ENCODE measurements around the gene THAP3. TPM values are rescaled to one million over a fixed set of nuclear protein-coding genes. Genes with fewer than 3 reads are reported as not detected.

Gene THAP3
- total and polyA plus RNA-seq, 7 experiments from 2014 or later, result 14.1 to 31.8 (median 20.3) TPM

- no peaks in the 10 kb centered on the region for H3K27me3 ChIP-seq (ENCODE audit: control insufficient read depth in 2 of 2, insufficient read depth in 2 of 2, low read length in 2 of 2)
- no peak for DNase-seq
- ATAC-seq, result no peak
- CTCF ChIA-PET, result interaction anchor here (0.6 kb wide), 1 partner anchor 173 kb away, joined by 3 read pairs; no protein-coding TSS in a partner anchor
- H3K27ac ChIP-seq (ENCODE audit: low read depth, low read length), result no peak overlapping the region
- no peaks in the 10 kb centered on the region for H3K9me3 Mint-ChIP-seq
- no peaks in the 10 kb centered on the region for H3K27me3 Mint-ChIP-seq
- peaks cover 0 to 27% (median 5%) of the 10 kb centered on the region in 5 donors for H3K36me3 Mint-ChIP-seq
- H3K9me3 ChIP-seq (ENCODE audit: control insufficient read depth in 2 of 3, low read length in 3 of 3), result no peaks in the 10 kb centered on the region
- POLR2A ChIA-PET, result interaction anchor here (0.8 to 1.3 kb wide), 3 partner anchors 8 to 11 kb away, joined by 3 read pairs; partner anchors contain the start of gene KLHL21
- H3K4me3 ChIP-seq (ENCODE audit: low read length), result no peak overlapping the region
- H3K4me1 Mint-ChIP-seq, result peaks cover 0 to 68% (median 41%) of the 10 kb centered on the region in 7 donors
- peaks cover 0 to 85% (median 14%) of the 10 kb centered on the region in 3 experiments for H3K36me3 ChIP-seq (ENCODE audit: control insufficient read depth in 2 of 3, insufficient read depth in 3 of 3, low read length in 3 of 3)
- H3K4me1 ChIP-seq (ENCODE audit: control insufficient read depth in 2 of 2, insufficient read depth in 2 of 2, low read length in 2 of 2), result peaks cover 16 to 20% of the 10 kb centered on the region in 2 donors
- intact Hi-C loops (cut with micrococcal nuclease), result no loop called here
- peak overlapping the region in 2 of 9 donors; percentile 10 to 14 for H3K27ac Mint-ChIP-seq
- H3K4me3 Mint-ChIP-seq, result no peak overlapping the region
These were observed 30.9 kb upstream of the THAP3 start for GRCh38 chr1:6593810-6594209.

DNA sequence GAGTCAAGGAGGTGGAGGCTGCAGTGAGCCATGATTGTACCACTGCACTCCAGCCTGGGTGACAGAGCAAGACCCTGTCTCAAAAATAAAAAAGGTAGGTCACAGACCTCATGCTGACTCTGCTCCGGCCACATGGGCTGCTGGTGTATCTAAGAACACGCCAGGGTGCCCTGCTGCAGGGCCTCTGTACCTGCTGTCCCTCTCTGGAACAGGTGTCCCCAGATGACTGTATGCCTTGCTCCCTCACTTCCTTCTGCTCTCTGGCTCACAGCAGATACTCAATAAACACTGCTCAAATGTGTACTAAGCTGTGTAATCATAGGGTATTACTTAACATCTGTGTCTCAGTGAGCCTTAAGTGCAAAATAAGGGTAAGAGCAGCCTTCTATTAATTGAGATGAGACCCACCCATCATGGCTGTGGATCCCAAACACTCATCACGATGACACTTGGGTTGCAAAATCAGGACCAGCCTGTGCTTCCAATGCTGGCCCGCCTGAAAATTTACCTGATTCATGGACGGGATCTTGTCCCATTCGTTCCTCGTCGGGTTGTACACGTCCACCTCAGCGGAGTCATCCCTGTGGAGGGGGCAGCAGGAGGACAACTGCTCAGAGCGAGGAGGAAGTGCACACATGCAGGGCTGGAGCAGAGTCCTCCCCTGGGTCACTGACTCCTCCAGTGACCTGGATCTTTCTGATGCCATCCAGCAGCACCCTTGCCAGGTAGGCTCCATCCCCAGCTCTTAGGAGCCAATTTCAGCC, 29.5 kb upstream of the THAP3 start:
- Histone ChIP-seq H3K27me3 (ENCODE audit: control insufficient read depth in 2 of 2, insufficient read depth in 2 of 2, low read length in 2 of 2) (no peaks in the 10 kb centered on the region), H3K27ac (ENCODE audit: low read depth, low read length) (no peak overlapping the region), H3K36me3 (ENCODE audit: control insufficient read depth in 2 of 3, insufficient read depth in 3 of 3, low read length in 3 of 3) (peaks cover 0 to 71% (median 16%) of the 10 kb centered on the region in 3 experiments), H3K9me3 (ENCODE audit: control insufficient read depth in 2 of 3, low read length in 3 of 3) (no peaks in the 10 kb centered on the region), H3K4me1 (ENCODE audit: control insufficient read depth in 2 of 2, insufficient read depth in 2 of 2, low read length in 2 of 2) (peaks cover 24 to 29% of the 10 kb centered on the region in 2 donors), H3K4me3 (ENCODE audit: low read length) (no peak overlapping the region)
- no peak for ATAC-seq
- no peaks in the 10 kb centered on the region for H3K27me3 Mint-ChIP-seq
- peaks cover 0 to 24% (median 5%) of the 10 kb centered on the region in 5 donors for H3K36me3 Mint-ChIP-seq
- ChIA-PET POLR2A (no interaction called here), CTCF (interaction anchor here (0.6 kb wide), 1 partner anchor 32 kb away, joined by 4 read pairs; no protein-coding TSS in a partner anchor)
- peak overlapping the region in 1 of 9 donors; percentile 57 for H3K27ac Mint-ChIP-seq
- H3K9me3 Mint-ChIP-seq, result no peaks in the 10 kb centered on the region
- intact Hi-C loops (cut with micrococcal nuclease), result no loop called here
- DNase-seq, result no peak
- peaks cover 6 to 78% (median 51%) of the 10 kb centered on the region in 7 donors for H3K4me1 Mint-ChIP-seq
- H3K4me3 Mint-ChIP-seq, result peak overlapping the region in 2 of 10 donors; percentile 34 to 66

- H3K27me3 ChIP-seq (ENCODE audit: control insufficient read depth in 2 of 2, insufficient read depth in 2 of 2, low read length in 2 of 2), result no peaks in the 10 kb centered on the region
- H3K4me1 Mint-ChIP-seq, result peaks cover 6 to 73% (median 45%) of the 10 kb centered on the region in 7 donors
- no peak overlapping the region for H3K27ac ChIP-seq (ENCODE audit: low read depth, low read length)
- peaks cover 0 to 2% (median 0%) of the 10 kb centered on the region in 11 donors for H3K9me3 Mint-ChIP-seq
- peaks cover 0 to 24% (median 5%) of the 10 kb centered on the region in 5 donors for H3K36me3 Mint-ChIP-seq
- CTCF ChIA-PET, result no interaction called here
- H3K4me1 ChIP-seq (ENCODE audit: control insufficient read depth in 2 of 2, insufficient read depth in 2 of 2, low read length in 2 of 2), result peaks cover 24 to 36% of the 10 kb centered on the region in 2 donors
- DNase-seq (no peak), ATAC-seq (no peak)
- POLR2A ChIA-PET, result interaction anchor here (1.4 to 15.1 kb wide), 2 partner anchors 26 to 32 kb away, joined by 3 to 246 read pairs; partner anchors contain the start of gene THAP3
- H3K36me3 ChIP-seq (ENCODE audit: control insufficient read depth in 2 of 3, insufficient read depth in 3 of 3, low read length in 3 of 3), result peaks cover 0 to 68% (median 16%) of the 10 kb centered on the region in 3 experiments
- no peaks in the 10 kb centered on the region for H3K27me3 Mint-ChIP-seq
- intact Hi-C loops (cut with micrococcal nuclease), result no loop called here
- peak overlapping the region in 6 of 10 donors; percentile 5 to 66 (median 34) for H3K4me3 Mint-ChIP-seq
- H3K9me3 ChIP-seq (ENCODE audit: control insufficient read depth in 2 of 3, low read length in 3 of 3), result no peaks in the 10 kb centered on the region
- H3K27ac Mint-ChIP-seq, result peak overlapping the region in 4 of 9 donors; percentile 17 to 57 (median 35)
- H3K4me3 ChIP-seq (ENCODE audit: low read length), result no peak overlapping the region
These were observed 28.3 kb upstream of the THAP3 start for GRCh38 chr1:6596351-6596750.

GRCh38 chr1:6596886-6597776, 27.5 kb upstream of the THAP3 start:
- ChIA-PET POLR2A (interaction anchor here (0.9 to 15.1 kb wide), 5 partner anchors 8 to 33 kb away, joined by 3 to 246 read pairs (median 3); partner anchors contain the start of genes THAP3 and ZBTB48), CTCF (interaction anchor here (0.5 to 2.0 kb wide), 4 partner anchors 21 to 94 kb away, joined by 3 to 7 read pairs (median 3); no protein-coding TSS in a partner anchor)
- Mint-ChIP-seq H3K36me3 (peaks cover 0 to 24% (median 5%) of the 10 kb centered on the region in 5 donors), H3K9me3 (peaks cover 0 to 2% (median 0%) of the 10 kb centered on the region in 11 donors), H3K4me1 (peaks cover 6 to 65% (median 39%) of the 10 kb centered on the region in 7 donors), H3K4me3 (peak overlapping the region in 6 of 10 donors; percentile 27 to 96 (median 40)), H3K27me3 (no peaks in the 10 kb centered on the region), H3K27ac (peak overlapping the region in 2 of 9 donors; percentile 43 to 57)
- peak overlapping the region; percentile 3 for H3K27ac ChIP-seq (ENCODE audit: low read depth, low read length)
- no peak overlapping the region for H3K4me3 ChIP-seq (ENCODE audit: low read length)
- intact Hi-C loops (cut with micrococcal nuclease), result no loop called here
- H3K36me3 ChIP-seq (ENCODE audit: control insufficient read depth in 2 of 3, insufficient read depth in 3 of 3, low read length in 3 of 3), result peaks cover 0 to 66% (median 16%) of the 10 kb centered on the region in 3 experiments
- DNase-seq (no peak), ATAC-seq (no peak)
- H3K9me3 ChIP-seq (ENCODE audit: control insufficient read depth in 2 of 3, low read length in 3 of 3), result no peaks in the 10 kb centered on the region
- peaks cover 24 to 36% of the 10 kb centered on the region in 2 donors for H3K4me1 ChIP-seq (ENCODE audit: control insufficient read depth in 2 of 2, insufficient read depth in 2 of 2, low read length in 2 of 2)
- H3K27me3 ChIP-seq (ENCODE audit: control insufficient read depth in 2 of 2, insufficient read depth in 2 of 2, low read length in 2 of 2), result no peaks in the 10 kb centered on the region

DNA sequence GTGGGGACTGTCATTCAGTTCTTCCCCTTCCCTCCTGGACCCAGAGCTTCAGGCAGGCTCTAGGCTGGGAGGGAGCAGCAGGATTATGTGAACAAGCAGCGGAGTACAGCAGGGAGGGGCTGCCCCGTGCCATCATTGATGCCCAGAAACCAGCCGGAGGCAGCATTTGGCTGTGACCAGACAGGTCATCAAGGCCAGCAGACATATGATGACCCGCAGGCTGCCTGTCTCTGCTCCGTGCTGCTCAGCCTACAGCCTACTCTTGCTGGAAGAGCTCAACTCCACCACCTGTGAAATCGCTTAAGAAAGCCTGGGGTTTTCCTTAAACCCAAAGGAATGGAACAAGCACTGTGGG, 26.9 kb upstream of the THAP3 start:
- H3K4me1 ChIP-seq (ENCODE audit: control insufficient read depth in 2 of 2, insufficient read depth in 2 of 2, low read length in 2 of 2), result peaks cover 24 to 36% of the 10 kb centered on the region in 2 donors
- Mint-ChIP-seq H3K4me1 (peaks cover 6 to 60% (median 39%) of the 10 kb centered on the region in 7 donors), H3K27me3 (no peaks in the 10 kb centered on the region), H3K4me3 (peak overlapping the region in 5 of 10 donors; percentile 27 to 96 (median 43)), H3K27ac (peak overlapping the region in 1 of 9 donors; percentile 21), H3K9me3 (peaks cover 0 to 2% (median 0%) of the 10 kb centered on the region in 11 donors), H3K36me3 (peaks cover 0 to 24% (median 5%) of the 10 kb centered on the region in 5 donors)
- H3K27me3 ChIP-seq (ENCODE audit: control insufficient read depth in 2 of 2, insufficient read depth in 2 of 2, low read length in 2 of 2), result no peaks in the 10 kb centered on the region
- H3K9me3 ChIP-seq (ENCODE audit: control insufficient read depth in 2 of 3, low read length in 3 of 3), result no peaks in the 10 kb centered on the region
- CTCF ChIA-PET, result interaction anchor here (0.5 to 2.0 kb wide), 4 partner anchors 20 to 94 kb away, joined by 3 to 7 read pairs (median 3); no protein-coding TSS in a partner anchor
- intact Hi-C loops (cut with micrococcal nuclease), result no loop called here
- ATAC-seq (no peak), DNase-seq (no peak)
- no peak overlapping the region for H3K27ac ChIP-seq (ENCODE audit: low read depth, low read length)
- H3K36me3 ChIP-seq (ENCODE audit: control insufficient read depth in 2 of 3, insufficient read depth in 3 of 3, low read length in 3 of 3), result peaks cover 0 to 63% (median 16%) of the 10 kb centered on the region in 3 experiments
- H3K4me3 ChIP-seq (ENCODE audit: low read length), result no peak overlapping the region
- POLR2A ChIA-PET, result interaction anchor here (0.6 to 15.1 kb wide), 7 partner anchors 9 to 55 kb away, joined by 3 to 246 read pairs (median 3); partner anchors contain the start of genes THAP3 and ZBTB48

Data from naive thymus-derived CD4-positive, alpha-beta T cell (primary cell).